ENCODE results near the gene PCK1. TPM values are rescaled to one million over a fixed set of nuclear protein-coding genes. Genes with fewer than 3 reads are reported as not detected.

The PCK1 gene
- total and polyA plus RNA-seq, 5 donors = 0.25 to 4.1 (median 0.80) TPM

DNA sequence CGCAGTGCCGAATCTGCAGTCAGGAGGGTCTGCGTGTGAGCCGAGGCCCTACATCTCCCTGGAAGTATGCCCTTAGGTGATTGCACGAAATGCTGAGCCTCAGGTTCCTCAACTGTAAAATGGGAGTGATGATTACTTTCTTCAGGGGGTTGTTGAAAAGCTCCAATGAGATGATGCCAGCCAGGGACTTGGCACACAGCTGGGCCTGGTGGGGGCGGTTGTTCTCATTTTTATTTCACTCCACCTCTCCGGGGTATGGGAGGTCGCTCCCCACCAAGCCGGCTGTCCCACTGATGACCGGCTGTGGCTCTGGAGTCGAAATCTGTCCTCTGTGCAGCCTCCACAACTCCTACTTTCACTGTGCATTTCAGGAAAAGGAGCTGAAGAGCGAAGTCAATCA is 8.1 kb downstream of the PCK1 start:
- no peak for DNase-seq
- Histone ChIP-seq H3K27ac (ENCODE audit: low read length) (no peak overlapping the region), H3K4me3 (ENCODE audit: low read length) (no peak overlapping the region), H3K27me3 (ENCODE audit: control insufficient read depth, insufficient read depth) (no peaks in the 10 kb centered on the region), H3K9me3 (ENCODE audit: control insufficient read depth, low read length) (no peaks in the 10 kb centered on the region), H3K4me1 (ENCODE audit: control insufficient read depth, insufficient read depth, low read length) (no peaks in the 10 kb centered on the region)
- WGBS = 88% methylated on average over 12 of the region's 12 CpGs
- intact Hi-C loops (cut with DNase I) = no loop called here
- no peak for ATAC-seq

DNA sequence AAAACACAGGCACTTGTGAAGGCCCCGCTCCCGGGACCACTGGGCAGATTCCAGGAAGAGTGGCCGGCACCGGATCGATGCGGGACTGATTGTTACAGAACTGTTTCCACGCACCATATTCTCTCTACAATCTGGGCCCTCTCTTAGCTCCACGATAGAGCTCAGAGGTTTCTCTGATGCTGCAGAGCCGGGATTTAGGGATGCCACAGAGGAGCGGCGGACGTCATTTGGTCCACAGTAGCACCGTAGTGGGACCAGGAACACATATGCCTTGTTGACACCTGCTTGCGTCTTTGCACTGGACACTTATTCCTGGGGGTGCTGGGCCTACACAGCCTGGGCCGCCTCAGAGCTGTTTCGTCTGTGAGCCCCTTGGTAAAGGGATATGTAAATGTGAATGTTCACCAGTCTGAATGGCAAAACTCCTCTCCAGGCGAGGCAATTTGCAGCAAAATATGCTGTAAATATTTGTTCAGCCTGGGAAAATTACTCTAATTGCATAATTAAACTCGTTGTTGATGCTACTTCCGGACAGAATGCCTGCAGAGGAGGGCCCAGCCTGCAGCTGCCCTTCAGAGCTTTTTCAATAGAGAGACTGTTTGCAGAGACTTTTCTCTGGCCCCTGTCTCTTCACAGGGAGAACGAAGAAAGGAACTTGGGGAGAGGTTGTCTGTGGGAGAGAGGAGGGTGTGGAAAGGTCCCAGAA is 9.4 kb downstream of the PCK1 start:
- Histone ChIP-seq H3K4me3 (ENCODE audit: low read length) (no peak overlapping the region), H3K27me3 (ENCODE audit: control insufficient read depth, insufficient read depth) (no peaks in the 10 kb centered on the region), H3K4me1 (ENCODE audit: control insufficient read depth, insufficient read depth, low read length) (no peaks in the 10 kb centered on the region), H3K27ac (ENCODE audit: low read length) (no peak overlapping the region), H3K9me3 (ENCODE audit: control insufficient read depth, low read length) (no peaks in the 10 kb centered on the region)
- intact Hi-C loops (cut with DNase I) = no loop called here
- ATAC-seq (no peak), DNase-seq (no peak)
- 74% methylated on average over 20 of the region's 20 CpGs for WGBS

DNA sequence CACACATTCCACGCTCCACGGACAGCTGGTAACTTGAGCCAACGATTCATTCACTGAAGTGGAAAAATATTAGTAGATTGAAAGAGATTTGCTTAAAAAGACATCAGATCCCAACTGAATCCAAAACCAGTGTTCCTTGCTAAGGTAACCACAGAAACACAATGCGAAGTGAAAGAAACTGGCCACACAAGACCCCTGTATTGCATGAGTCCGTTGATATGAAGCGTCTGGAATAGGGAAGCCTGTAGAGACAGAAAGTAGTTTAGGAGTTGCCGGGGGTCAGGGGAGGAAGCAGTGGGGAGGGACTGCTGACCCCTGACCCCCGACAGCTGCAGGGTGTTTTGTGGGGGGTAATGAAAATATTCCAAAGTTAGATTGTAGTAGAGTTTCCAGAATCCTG is 10.0 kb downstream of the PCK1 start:
- DNase-seq (no peak), ATAC-seq (no peak)
- no peaks in the 10 kb centered on the region for H3K4me1 ChIP-seq (ENCODE audit: control insufficient read depth, insufficient read depth, low read length)
- no peaks in the 10 kb centered on the region for H3K27me3 ChIP-seq (ENCODE audit: control insufficient read depth, insufficient read depth)
- 63% methylated on average over 8 of the region's 8 CpGs for WGBS
- H3K4me3 ChIP-seq (ENCODE audit: low read length) = no peak overlapping the region
- no peaks in the 10 kb centered on the region for H3K9me3 ChIP-seq (ENCODE audit: control insufficient read depth, low read length)
- intact Hi-C loops (cut with DNase I) = no loop called here
- H3K27ac ChIP-seq (ENCODE audit: low read length) = no peak overlapping the region

DNA sequence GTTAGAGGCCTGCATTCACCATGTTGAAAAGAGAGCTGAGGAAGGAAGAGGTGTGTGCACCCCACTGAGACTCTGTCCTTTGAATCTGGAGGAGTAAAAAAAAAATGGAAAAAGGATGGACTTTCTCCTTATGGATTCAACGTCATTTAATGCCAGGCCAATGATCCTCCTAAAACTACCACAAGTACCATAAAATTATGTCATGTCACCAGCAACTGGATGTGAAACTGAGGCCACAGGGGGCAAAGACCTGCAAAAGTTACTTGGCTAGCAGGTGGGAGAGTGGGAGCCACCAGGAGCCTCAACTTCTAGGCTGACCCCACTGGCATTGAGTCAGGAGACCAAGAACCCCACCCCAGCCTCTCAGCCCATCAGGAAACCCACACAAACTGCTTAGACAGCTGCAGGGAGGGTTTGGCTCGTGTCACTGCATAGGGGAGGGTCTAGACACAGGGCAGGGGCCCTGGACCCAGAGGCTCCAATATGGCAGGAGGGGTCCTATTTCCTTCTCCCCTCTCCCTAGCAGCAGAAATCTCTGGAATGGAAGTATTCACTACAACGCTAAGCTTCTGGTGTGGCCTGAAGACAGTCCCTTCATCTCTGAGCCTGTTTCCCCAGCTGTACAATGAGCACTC is 11.0 kb downstream of the PCK1 start:
- no peaks in the 10 kb centered on the region for H3K27me3 ChIP-seq (ENCODE audit: control insufficient read depth, insufficient read depth)
- no peaks in the 10 kb centered on the region for H3K9me3 ChIP-seq (ENCODE audit: control insufficient read depth, low read length)
- ATAC-seq = no peak
- H3K4me1 ChIP-seq (ENCODE audit: control insufficient read depth, insufficient read depth, low read length) = no peaks in the 10 kb centered on the region
- intact Hi-C loops (cut with DNase I) = no loop called here
- WGBS = 82% methylated on average over 3 of the region's 3 CpGs
- no peak overlapping the region for H3K27ac ChIP-seq (ENCODE audit: low read length)
- DNase-seq = no peak
- H3K4me3 ChIP-seq (ENCODE audit: low read length) = no peak overlapping the region

DNA sequence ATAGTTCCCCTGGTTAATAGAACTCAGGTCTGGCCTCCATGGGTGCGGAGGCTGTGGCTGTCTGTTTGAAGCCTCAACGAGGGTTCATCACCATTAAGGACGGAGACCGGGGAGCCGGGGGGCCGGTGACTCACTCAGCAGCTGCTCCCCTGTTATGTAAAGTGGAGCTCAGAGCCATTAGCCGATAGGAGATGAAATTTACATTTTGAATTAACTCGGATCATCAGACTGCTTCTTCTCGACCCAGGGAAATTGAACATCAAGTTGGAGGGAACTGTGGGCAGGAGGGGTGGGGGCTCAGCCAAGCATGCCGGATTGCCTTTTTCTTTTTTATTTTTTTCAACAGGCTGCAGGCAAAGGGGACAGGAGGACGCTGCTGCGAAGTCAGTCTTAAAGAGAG is 12.3 kb downstream of the PCK1 start:
- Histone ChIP-seq H3K4me3 (ENCODE audit: low read length) (no peak overlapping the region), H3K4me1 (ENCODE audit: control insufficient read depth, insufficient read depth, low read length) (no peaks in the 10 kb centered on the region), H3K9me3 (ENCODE audit: control insufficient read depth, low read length) (no peaks in the 10 kb centered on the region), H3K27ac (ENCODE audit: low read length) (no peak overlapping the region), H3K27me3 (ENCODE audit: control insufficient read depth, insufficient read depth) (no peaks in the 10 kb centered on the region)
- no peak for DNase-seq
- intact Hi-C loops (cut with DNase I) = no loop called here
- no peak for ATAC-seq
- 64% methylated on average over 12 of the region's 12 CpGs for WGBS

DNA sequence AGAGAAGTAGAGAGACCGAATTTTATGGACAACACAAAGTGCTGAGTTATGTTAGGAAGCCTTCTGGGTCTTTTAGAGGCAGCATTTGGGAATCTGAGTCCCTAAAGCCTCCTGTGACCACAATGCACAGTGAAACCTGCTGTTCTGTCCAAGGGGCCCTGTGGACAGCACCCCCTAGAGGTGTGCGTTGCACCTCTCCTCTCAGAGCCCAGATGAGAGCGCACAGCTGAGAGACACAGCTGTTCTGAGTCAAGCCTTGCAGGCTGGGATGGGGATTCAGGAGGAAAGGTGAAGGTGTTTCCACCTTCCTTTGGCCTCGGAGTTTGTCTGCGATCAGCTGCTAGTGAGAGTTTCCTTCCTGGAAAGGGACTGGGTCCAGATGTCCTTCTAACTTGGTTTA is 13.0 kb downstream of the PCK1 start:
- no peak overlapping the region for H3K4me3 ChIP-seq (ENCODE audit: low read length)
- H3K9me3 ChIP-seq (ENCODE audit: control insufficient read depth, low read length) = no peaks in the 10 kb centered on the region
- H3K4me1 ChIP-seq (ENCODE audit: control insufficient read depth, insufficient read depth, low read length) = no peaks in the 10 kb centered on the region
- 63% methylated on average over 5 of the region's 5 CpGs for WGBS
- intact Hi-C loops (cut with DNase I) = no loop called here
- H3K27me3 ChIP-seq (ENCODE audit: control insufficient read depth, insufficient read depth) = no peaks in the 10 kb centered on the region
- no peak overlapping the region for H3K27ac ChIP-seq (ENCODE audit: low read length)
- ATAC-seq (no peak), DNase-seq (no peak)

DNA sequence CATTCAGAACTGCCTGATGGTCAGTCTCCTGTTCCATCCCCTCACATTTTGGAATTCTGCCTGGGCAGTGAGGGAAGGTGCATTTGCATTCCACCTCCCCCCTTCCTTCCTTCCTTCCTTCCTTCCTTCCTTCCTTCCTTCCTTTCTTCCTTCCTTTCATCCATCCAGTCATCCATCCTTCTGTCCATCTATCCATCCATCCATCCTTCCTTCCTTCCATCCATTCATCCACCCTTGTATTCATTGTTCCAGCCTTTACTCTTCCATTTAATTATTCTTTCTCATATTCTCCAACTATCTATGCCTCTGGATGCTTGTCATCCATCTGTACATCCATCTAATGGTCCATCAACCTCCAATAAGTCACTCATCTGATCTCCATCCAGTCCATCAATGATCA is 14.0 kb downstream of the PCK1 start:
- Histone ChIP-seq H3K27ac (ENCODE audit: low read length) (no peak overlapping the region), H3K9me3 (ENCODE audit: control insufficient read depth, low read length) (no peaks in the 10 kb centered on the region), H3K4me3 (ENCODE audit: low read length) (no peak overlapping the region), H3K4me1 (ENCODE audit: control insufficient read depth, insufficient read depth, low read length) (no peaks in the 10 kb centered on the region), H3K27me3 (ENCODE audit: control insufficient read depth, insufficient read depth) (no peaks in the 10 kb centered on the region)
- intact Hi-C loops (cut with DNase I) = no loop called here
- DNase-seq (no peak), ATAC-seq (no peak)

DNA sequence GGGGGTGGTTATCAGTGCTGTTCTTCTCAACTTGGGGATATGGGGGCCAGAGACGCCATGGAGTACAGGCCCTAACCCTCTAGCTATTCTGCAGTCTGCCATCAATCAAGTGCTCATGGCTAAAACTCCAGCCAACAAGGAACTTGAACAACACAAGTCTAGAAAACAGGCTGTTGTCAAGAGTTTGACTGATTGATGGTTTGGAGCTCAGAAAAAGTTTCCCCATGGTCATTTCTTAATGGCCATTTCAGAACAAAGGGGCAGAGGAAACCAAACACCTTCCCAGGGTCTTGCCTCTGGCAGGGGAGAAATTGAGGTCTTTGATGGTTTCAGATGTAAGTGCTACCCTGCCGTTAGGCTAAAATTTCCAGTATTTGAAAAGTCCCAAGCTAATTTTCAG is 15.1 kb downstream of the PCK1 start:
- no peaks in the 10 kb centered on the region for H3K4me1 ChIP-seq (ENCODE audit: control insufficient read depth, insufficient read depth, low read length)
- H3K4me3 ChIP-seq (ENCODE audit: low read length) = no peak overlapping the region
- intact Hi-C loops (cut with DNase I) = no loop called here
- no peaks in the 10 kb centered on the region for H3K27me3 ChIP-seq (ENCODE audit: control insufficient read depth, insufficient read depth)
- DNase-seq (no peak), ATAC-seq (no peak)
- H3K27ac ChIP-seq (ENCODE audit: low read length) = no peak overlapping the region
- H3K9me3 ChIP-seq (ENCODE audit: control insufficient read depth, low read length) = no peaks in the 10 kb centered on the region
- WGBS = 79% methylated on average over 2 of the region's 2 CpGs

DNA sequence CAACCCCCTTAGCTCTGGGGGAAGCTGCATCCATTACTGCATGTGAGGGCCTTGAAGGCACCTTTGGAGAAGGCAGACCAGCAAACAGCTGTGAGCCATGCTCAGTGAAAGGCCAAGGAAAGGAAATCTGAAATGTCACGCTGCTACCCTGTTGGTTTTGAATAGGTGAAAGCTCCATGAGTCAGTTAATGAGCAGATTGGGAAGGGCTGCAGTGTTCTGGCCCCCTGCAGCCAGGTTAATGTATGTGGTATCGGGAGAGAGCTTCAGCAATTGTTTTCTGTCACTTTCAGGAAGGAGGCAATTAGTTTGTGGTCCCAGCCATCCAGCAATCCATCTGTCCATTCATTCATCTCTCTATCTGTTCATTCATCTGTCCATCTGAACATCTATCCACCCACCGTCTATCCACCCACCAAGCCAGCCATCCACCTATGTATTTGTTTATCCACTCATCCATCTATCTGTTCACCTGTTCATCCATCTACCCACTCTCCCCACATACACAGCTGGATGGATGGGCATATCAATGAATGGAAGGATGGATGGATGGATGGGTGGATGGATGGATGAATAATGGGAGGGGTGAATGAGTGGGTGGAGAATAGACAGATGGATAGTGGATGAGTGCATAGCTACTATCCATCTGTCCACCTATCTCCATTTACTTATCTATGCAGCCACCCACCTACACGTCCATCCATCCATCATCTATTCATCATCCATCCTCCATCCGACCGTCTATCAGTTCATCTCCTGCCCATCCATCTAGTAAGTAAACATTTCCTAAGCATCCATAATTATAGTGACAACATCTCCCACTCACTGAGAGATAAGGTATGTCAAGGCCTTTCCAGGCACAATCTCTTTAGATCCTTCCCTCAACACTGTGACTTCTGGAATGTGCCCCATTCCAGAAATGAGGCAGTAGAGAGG is 16.0 kb downstream of the PCK1 start:
- H3K4me3 ChIP-seq (ENCODE audit: low read length) = no peak overlapping the region
- 54% methylated on average over 6 of the region's 6 CpGs for WGBS
- no peak overlapping the region for H3K27ac ChIP-seq (ENCODE audit: low read length)
- H3K9me3 ChIP-seq (ENCODE audit: control insufficient read depth, low read length) = no peaks in the 10 kb centered on the region
- no peak for ATAC-seq
- H3K27me3 ChIP-seq (ENCODE audit: control insufficient read depth, insufficient read depth) = no peaks in the 10 kb centered on the region
- intact Hi-C loops (cut with DNase I) = no loop called here
- H3K4me1 ChIP-seq (ENCODE audit: control insufficient read depth, insufficient read depth, low read length) = no peaks in the 10 kb centered on the region
- no peak for DNase-seq

DNA sequence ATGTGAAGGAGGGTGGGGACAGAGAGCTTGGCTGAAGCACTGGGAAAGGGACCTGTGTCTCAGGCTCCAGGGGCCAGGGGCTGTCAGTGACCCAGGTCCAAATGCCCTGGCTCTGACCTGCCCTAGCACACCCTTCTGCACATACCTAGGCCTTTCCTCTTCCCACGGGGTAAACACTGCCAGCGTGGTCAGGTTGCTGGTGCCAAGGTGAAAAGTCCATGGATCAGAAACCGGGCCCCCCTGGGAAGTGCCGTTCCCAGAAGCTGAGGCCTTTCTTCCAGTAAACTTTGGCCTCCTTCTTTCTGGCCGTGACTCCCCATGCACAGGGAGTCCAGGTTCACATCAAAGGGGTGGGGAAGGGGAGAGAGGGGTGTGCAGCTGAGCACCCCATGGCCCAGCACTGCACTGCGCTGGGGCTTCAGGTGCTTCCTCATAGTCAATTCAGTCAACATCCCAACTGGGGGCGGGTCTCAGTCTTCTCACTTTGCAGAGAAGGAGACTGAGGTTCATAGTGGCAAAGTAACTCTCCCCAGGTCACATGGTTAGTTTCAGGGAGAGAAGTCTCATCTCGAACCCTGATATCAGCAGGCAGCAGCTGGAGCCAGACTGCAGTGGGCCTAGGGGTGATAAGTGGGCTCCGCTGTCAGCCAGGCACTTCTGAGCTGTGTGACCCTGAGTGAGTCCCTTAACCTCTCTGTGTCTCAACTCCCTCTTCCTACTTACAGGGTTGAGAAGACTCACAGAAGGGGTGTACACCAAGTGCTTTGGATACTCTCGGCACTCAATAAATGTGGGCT is 17.0 kb downstream of the PCK1 start:
- intact Hi-C loops (cut with DNase I) = no loop called here

More for the DNA sequence above, 17.0 kb downstream of the PCK1 start:
- Histone ChIP-seq H3K27ac (ENCODE audit: low read length) (no peak overlapping the region), H3K27me3 (ENCODE audit: control insufficient read depth, insufficient read depth) (no peaks in the 10 kb centered on the region), H3K9me3 (ENCODE audit: control insufficient read depth, low read length) (no peaks in the 10 kb centered on the region), H3K4me1 (ENCODE audit: control insufficient read depth, insufficient read depth, low read length) (no peaks in the 10 kb centered on the region), H3K4me3 (ENCODE audit: low read length) (no peak overlapping the region)
- ATAC-seq (no peak), DNase-seq (no peak)
- WGBS = 81% methylated on average over 10 of the region's 10 CpGs

Measured in right cardiac atrium (tissue), 5 donors.